Panc1 (cell line): ENCODE results near the gene CLEC4F. TPM values are rescaled to one million over a fixed set of nuclear protein-coding genes. Genes with fewer than 3 reads are reported as not detected.

Experiments used
- ATAC-seq: fragments of 200-7000 bp; cut with Tn5 transposase; 2 replicates; pipeline ENCODE4 v1.9.1; 2020; ENCODE audit warnings: mild to moderate bottlenecking, moderate library complexity
- BruUV-seq: library from RNA; stranded (reverse); fragments of 400-500 nt; replicated peaks from 2 replicates; lab custom pipeline; 2021; lab: Mats Ljungman, UMichigan
- CTCF ChIA-PET: fragments of 300-600 bp; sonication (Branson Sonifier 250); formaldehyde crosslinking; loops from one replicate; lab custom pipeline; 2022; ENCODE audit warnings: antibody characterized with exemption; lab: Charles Lee
- POLR2A ChIA-PET: fragments of 300-600 bp; sonication (Branson Sonifier 250); formaldehyde crosslinking; loops from one replicate; lab custom pipeline; 2022; ENCODE audit warnings: antibody characterized with exemption; lab: Charles Lee
- DNase-seq: peaks from one replicate; pipeline ENCODE4 v3.0.0-alpha.2; 2010; ENCODE audit warnings: low read depth, low spot score
- H3K27ac ChIP-seq: 2 replicates; pipeline ENCODE4 v1.5.1; 2011; ENCODE audit warnings: mild to moderate bottlenecking, low read length, inconsistent platforms
- H3K27me3 ChIP-seq: fragments of 200-500 bp; sonication (Bioruptor generic); 2 replicates; pipeline ENCODE4 v1.6.0; 2014; ENCODE audit warnings: low read length, inconsistent platforms; ENCODE audit not compliant: control insufficient read depth, insufficient read depth
- H3K36me3 ChIP-seq: fragments of 200-500 bp; sonication (Bioruptor generic); 2 replicates; pipeline ENCODE4 v1.5.1; 2014; ENCODE audit warnings: inconsistent platforms, mild to moderate bottlenecking, low read length, moderate library complexity; ENCODE audit not compliant: control insufficient read depth, insufficient read depth
- H3K4me1 ChIP-seq: 2 replicates; pipeline ENCODE4 v1.5.1; 2011; ENCODE audit warnings: inconsistent platforms, mild to moderate bottlenecking, low read length, moderate library complexity; ENCODE audit not compliant: control insufficient read depth, insufficient read depth
- H3K4me3 ChIP-seq, 2 experiments: 2 replicates each; pipeline ENCODE4 v1.5.1; 2011 to 2012; ENCODE audit warnings: low read depth in 2 of 2, low read length in 2 of 2, mild to moderate bottlenecking in 2 of 2, inconsistent platforms in 1 of 2, moderate library complexity in 1 of 2
- H3K9me3 ChIP-seq: fragments of 200-500 bp; sonication (Bioruptor generic); 2 replicates; pipeline ENCODE4 v1.5.1; 2014; ENCODE audit warnings: low read depth, mild to moderate bottlenecking, inconsistent platforms, low read length, moderate library complexity; ENCODE audit not compliant: control insufficient read depth, insufficient read depth
- POLR2AphosphoS5 ChIP-seq: IDR thresholded peaks from 2 replicates; pipeline ENCODE4 v1.6.1; 2012; ENCODE audit warnings: mild to moderate bottlenecking, low read depth, low read length, moderate library complexity
- SIN3A ChIP-seq: IDR thresholded peaks from 2 replicates; pipeline ENCODE4 v1.6.1; 2012; ENCODE audit warnings: low read depth, mild to moderate bottlenecking, low read length, moderate library complexity, borderline replicate concordance; ENCODE audit not compliant: insufficient read depth
- TCF7L2 ChIP-seq: IDR thresholded peaks from 2 replicates; pipeline ENCODE4 v1.6.1; 2011; ENCODE audit warnings: mild to moderate bottlenecking, low read depth, low read length, inconsistent platforms
- in situ Hi-C: cut with HindIII; loops from 2 replicates; pipeline ENCODE4 v1.10.0; 2016; ENCODE audit warnings: low sequenced_read_pairs, low pct_unique_long_range_greater_than_20kb
- intact Hi-C: fragments of 100-400 bp; cut with micrococcal nuclease; formaldehyde crosslinking; loops from one replicate; pipeline ENCODE4 v1.10.0; 2022; ENCODE audit not compliant: unreplicated experiment
- total RNA-seq: library from RNA; stranded (reverse); gene quantifications from one replicate; pipeline ENCODE4 v1.2.1, GENCODE V29; 2021; ENCODE audit not compliant: unreplicated experiment
- TF ChIP-seq, protein P1 (sequence below), 2 experiments: IDR thresholded peaks; 2 replicates each; pipeline ENCODE4 v1.6.1; 2011 to 2012; ENCODE audit warnings: low read depth in 2 of 2, control low read depth in 1 of 2, low read length in 1 of 2, mild to moderate bottlenecking in 1 of 2, moderate library complexity in 1 of 2; ENCODE audit not compliant: insufficient read depth in 1 of 2
- TF ChIP-seq, protein P2 (sequence below): fragments of 450-650 bp; IDR thresholded peaks from 2 replicates; pipeline ENCODE4 v1.5.1; 2017; ENCODE audit warnings: mild to moderate bottlenecking

Gene CLEC4F
- total RNA-seq, 1 experiment from 2014 or later: not detected

DNA sequence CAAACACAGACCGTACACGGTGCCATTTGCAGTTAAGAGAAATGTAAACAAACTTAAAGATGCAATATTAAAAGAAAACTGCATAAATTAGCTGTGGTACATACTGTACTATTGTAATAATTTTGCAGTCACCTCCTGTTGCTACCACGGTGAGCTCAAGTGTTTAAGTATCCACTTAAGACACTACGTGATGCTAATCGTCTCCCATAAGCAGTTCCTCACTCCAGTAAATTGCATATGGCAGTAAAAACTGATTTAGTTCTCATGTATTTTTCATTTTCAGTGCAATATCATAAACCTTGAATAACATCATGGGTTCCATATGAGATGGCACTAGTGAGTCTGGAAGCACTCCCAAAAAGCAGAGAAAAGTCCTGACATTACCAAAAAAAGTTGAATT lies 14.4 kb downstream of the CLEC4F start:
- POLR2A ChIA-PET: no interaction called here
- Histone ChIP-seq H3K4me1 (no peaks in the 10 kb centered on the region), H3K36me3 (no peaks in the 10 kb centered on the region), H3K27me3 (peaks cover 11% of the 10 kb centered on the region; the same call in 1 of the 2 replicates), H3K9me3 (no peaks in the 10 kb centered on the region), H3K27ac (no peak overlapping the region), H3K4me3 (no peak overlapping the region)
- intact Hi-C loops (no loop called here), in situ Hi-C loops (no loop called here)
- CTCF ChIA-PET: no interaction called here
- TF ChIP-seq POLR2AphosphoS5 (no peak), SIN3A (no peak), TCF7L2 (no peak)
- TF ChIP-seq, protein P1, sequence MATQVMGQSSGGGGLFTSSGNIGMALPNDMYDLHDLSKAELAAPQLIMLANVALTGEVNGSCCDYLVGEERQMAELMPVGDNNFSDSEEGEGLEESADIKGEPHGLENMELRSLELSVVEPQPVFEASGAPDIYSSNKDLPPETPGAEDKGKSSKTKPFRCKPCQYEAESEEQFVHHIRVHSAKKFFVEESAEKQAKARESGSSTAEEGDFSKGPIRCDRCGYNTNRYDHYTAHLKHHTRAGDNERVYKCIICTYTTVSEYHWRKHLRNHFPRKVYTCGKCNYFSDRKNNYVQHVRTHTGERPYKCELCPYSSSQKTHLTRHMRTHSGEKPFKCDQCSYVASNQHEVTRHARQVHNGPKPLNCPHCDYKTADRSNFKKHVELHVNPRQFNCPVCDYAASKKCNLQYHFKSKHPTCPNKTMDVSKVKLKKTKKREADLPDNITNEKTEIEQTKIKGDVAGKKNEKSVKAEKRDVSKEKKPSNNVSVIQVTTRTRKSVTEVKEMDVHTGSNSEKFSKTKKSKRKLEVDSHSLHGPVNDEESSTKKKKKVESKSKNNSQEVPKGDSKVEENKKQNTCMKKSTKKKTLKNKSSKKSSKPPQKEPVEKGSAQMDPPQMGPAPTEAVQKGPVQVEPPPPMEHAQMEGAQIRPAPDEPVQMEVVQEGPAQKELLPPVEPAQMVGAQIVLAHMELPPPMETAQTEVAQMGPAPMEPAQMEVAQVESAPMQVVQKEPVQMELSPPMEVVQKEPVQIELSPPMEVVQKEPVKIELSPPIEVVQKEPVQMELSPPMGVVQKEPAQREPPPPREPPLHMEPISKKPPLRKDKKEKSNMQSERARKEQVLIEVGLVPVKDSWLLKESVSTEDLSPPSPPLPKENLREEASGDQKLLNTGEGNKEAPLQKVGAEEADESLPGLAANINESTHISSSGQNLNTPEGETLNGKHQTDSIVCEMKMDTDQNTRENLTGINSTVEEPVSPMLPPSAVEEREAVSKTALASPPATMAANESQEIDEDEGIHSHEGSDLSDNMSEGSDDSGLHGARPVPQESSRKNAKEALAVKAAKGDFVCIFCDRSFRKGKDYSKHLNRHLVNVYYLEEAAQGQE (IDR thresholded peaks at IDR 0.05; ENCODE audit: insufficient read depth in 1 of 2, low read depth in 2 of 2, low read length in 1 of 2): no peak
- TF ChIP-seq, protein P2, sequence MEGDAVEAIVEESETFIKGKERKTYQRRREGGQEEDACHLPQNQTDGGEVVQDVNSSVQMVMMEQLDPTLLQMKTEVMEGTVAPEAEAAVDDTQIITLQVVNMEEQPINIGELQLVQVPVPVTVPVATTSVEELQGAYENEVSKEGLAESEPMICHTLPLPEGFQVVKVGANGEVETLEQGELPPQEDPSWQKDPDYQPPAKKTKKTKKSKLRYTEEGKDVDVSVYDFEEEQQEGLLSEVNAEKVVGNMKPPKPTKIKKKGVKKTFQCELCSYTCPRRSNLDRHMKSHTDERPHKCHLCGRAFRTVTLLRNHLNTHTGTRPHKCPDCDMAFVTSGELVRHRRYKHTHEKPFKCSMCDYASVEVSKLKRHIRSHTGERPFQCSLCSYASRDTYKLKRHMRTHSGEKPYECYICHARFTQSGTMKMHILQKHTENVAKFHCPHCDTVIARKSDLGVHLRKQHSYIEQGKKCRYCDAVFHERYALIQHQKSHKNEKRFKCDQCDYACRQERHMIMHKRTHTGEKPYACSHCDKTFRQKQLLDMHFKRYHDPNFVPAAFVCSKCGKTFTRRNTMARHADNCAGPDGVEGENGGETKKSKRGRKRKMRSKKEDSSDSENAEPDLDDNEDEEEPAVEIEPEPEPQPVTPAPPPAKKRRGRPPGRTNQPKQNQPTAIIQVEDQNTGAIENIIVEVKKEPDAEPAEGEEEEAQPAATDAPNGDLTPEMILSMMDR: no peak
- DNase-seq (no peak), ATAC-seq (no peak)
- BruUV-seq: no TSS peak

DNA sequence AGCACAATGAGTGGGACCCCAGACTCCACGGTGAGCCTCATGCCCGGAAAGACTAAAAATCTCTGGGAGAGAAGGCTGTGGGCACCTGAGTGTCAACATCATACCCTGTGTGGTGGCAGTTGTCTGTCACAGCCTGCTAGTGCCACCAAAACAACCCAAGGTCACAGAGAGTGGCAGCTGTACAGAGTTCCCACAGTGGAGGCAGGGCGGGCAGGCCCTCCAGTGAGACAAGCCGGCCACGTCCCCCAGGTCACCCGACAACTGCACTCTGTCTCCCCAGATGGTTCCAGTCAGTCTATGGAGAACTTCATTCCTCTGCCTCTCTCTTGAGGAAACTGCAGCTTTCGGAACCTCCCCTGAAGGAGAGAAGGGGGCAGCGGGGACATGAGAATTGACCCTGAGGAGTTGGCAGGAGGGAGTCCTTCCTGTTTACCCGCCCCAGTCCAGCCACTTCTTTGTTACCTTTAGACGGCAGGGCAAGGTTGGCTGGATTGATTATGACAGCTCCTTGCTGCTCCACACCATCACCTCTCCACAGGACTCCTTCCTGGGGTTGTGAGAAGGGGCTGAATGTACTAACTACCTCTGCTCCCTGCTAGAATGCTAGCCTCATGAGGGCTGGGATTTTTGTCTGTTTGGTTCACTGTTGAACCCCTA lies 18.7 kb downstream of the CLEC4F start:
- H3K36me3 ChIP-seq: no peaks in the 10 kb centered on the region
- in situ Hi-C loops (no loop called here), intact Hi-C loops (no loop called here)
- POLR2A ChIA-PET: no interaction called here
- CTCF ChIA-PET: no interaction called here
- no peak for DNase-seq
- no TSS peak for BruUV-seq
- TF ChIP-seq, protein P1 (IDR thresholded peaks at IDR 0.05; ENCODE audit: insufficient read depth in 1 of 2, low read depth in 2 of 2, low read length in 1 of 2): no peak
- TF ChIP-seq POLR2AphosphoS5: no peak
- no peak for TF ChIP-seq SIN3A
- H3K9me3 ChIP-seq: no peaks in the 10 kb centered on the region
- ATAC-seq: no peak
- H3K4me1 ChIP-seq: no peaks in the 10 kb centered on the region
- H3K27me3 ChIP-seq: peaks cover 12% of the 10 kb centered on the region
- H3K4me3 ChIP-seq: no peak overlapping the region
- no peak overlapping the region for H3K27ac ChIP-seq
